ENCODE results near the gene MCAT. TPM values are rescaled to one million over a fixed set of nuclear protein-coding genes. Genes with fewer than 3 reads are reported as not detected.

MCAT gene
- total and polyA plus RNA-seq, 4 donors: 10.0 to 32.3 (median 25.7) TPM

DNA sequence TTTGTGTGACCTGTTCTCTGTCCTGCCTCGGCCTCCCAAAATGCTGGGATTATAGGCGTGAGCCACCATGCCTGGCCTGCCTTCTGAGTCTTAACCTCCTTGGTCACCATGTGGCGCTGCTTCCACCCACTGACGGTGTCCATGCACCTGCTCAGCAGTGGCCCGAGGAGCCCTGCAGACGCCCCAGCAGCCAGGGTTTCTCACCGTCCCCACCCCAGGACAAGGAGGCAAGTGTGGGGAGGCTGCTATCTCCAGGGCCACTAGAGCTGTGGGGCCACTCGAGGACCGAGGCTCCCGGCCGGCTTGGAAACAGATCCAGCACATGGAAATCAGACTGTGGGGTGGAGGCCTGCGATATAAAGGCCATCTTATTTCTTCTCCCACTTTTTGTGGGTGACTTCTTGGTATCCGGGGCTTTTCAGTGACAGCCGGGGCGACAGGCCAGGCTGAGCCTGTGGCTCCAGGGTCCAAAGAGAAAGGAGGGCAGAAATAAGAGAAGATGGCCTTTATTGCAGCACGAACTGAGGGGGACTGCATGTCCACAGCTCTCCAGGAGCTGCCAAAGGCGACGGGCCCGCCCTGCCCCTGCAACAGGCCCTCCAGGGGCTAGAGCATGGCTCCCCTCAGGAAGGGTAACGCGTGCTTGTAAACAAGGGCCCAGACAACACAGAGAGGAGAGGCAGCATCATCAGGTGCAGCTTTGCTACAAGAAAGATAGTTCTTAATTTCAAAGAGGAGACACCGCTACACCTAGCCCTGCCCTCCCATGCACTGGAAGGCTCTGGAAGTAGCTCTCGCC, 23.1 kb upstream of the MCAT start:
- Histone ChIP-seq H3K4me3 (ENCODE audit: low read depth, low read length) (no peak overlapping the region), H3K27ac (ENCODE audit: low read depth, low read length) (no peak overlapping the region), H3K9me3 (ENCODE audit: control insufficient read depth, insufficient read depth, low read length) (no peaks in the 10 kb centered on the region), H3K36me3 (ENCODE audit: control insufficient read depth, insufficient read depth, low read length) (peaks cover 70% of the 10 kb centered on the region), H3K4me1 (ENCODE audit: control insufficient read depth, insufficient read depth, low read length) (peaks cover 5% of the 10 kb centered on the region), H3K27me3 (ENCODE audit: control insufficient read depth, insufficient read depth, low read length) (no peaks in the 10 kb centered on the region)
- DNase-seq (ENCODE audit: low read depth in 4 of 6, low spot score in 6 of 6): no peak
- 89% methylated on average over 17 of the region's 23 CpGs for WGBS (ENCODE audit: insufficient coverage)

- peaks cover 59% of the 10 kb centered on the region for H3K36me3 ChIP-seq (ENCODE audit: control insufficient read depth, insufficient read depth, low read length)
These were observed 21.4 kb upstream of the MCAT start for GRCh38 chr22:43164636-43165035.

DNA sequence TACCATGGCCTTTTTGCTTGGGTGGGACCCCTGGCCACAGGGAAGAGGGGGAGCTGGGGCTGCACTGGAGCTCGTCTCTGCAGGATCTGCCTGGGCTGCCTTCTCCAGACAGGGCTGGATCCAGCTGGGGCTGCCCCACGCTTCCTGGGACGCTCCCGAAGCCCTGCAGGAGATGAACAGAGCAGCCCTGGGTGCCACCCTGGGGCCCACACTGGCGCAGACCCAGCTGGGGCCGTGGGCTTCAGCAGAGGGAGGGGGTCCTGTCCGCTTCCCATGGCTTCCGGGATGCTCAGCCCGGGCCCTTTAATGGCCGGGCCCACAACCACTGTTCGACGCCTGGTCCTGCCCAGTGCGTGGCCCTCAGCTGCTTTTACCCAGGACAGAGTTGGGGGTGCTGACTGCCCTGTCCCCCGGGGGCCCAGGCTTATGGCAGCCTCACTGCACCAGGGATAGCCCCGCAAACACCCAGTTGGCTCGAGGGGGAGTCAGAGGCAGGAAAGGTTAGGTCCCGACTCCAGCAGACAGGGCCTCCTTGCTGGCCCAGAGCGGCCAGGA, 20.1 kb upstream of the MCAT start:
- Histone ChIP-seq H3K9me3 (ENCODE audit: control insufficient read depth, insufficient read depth, low read length) (no peaks in the 10 kb centered on the region), H3K27me3 (ENCODE audit: control insufficient read depth, insufficient read depth, low read length) (no peaks in the 10 kb centered on the region), H3K27ac (ENCODE audit: low read depth, low read length) (no peak overlapping the region), H3K36me3 (ENCODE audit: control insufficient read depth, insufficient read depth, low read length) (peaks cover 54% of the 10 kb centered on the region), H3K4me1 (ENCODE audit: control insufficient read depth, insufficient read depth, low read length) (peaks cover 13% of the 10 kb centered on the region), H3K4me3 (ENCODE audit: low read depth, low read length) (no peak overlapping the region)
- WGBS (ENCODE audit: insufficient coverage): 87% methylated on average over 18 of the region's 18 CpGs
- no peak for DNase-seq (ENCODE audit: low read depth in 4 of 6, low spot score in 6 of 6)

More at GRCh38 chr22:43164636-43165035, 21.4 kb upstream of the MCAT start:
- peak in 1 of 6 donors; percentile 20 for DNase-seq (ENCODE audit: low read depth in 4 of 6, low spot score in 6 of 6)
- Histone ChIP-seq H3K9me3 (ENCODE audit: control insufficient read depth, insufficient read depth, low read length) (no peaks in the 10 kb centered on the region), H3K27ac (ENCODE audit: low read depth, low read length) (no peak overlapping the region), H3K4me3 (ENCODE audit: low read depth, low read length) (no peak overlapping the region), H3K4me1 (ENCODE audit: control insufficient read depth, insufficient read depth, low read length) (peaks cover 9% of the 10 kb centered on the region), H3K27me3 (ENCODE audit: control insufficient read depth, insufficient read depth, low read length) (no peaks in the 10 kb centered on the region)
- WGBS (ENCODE audit: insufficient coverage): 42% methylated on average over 16 of the region's 16 CpGs

- H3K27ac ChIP-seq (ENCODE audit: low read depth, low read length): no peak overlapping the region
- no peak overlapping the region for H3K4me3 ChIP-seq (ENCODE audit: low read depth, low read length)
- H3K36me3 ChIP-seq (ENCODE audit: control insufficient read depth, insufficient read depth, low read length): peaks cover 47% of the 10 kb centered on the region
- H3K9me3 ChIP-seq (ENCODE audit: control insufficient read depth, insufficient read depth, low read length): no peaks in the 10 kb centered on the region
- DNase-seq (ENCODE audit: low read depth in 4 of 6, low spot score in 6 of 6): no peak
- 92% methylated on average over 23 of the region's 24 CpGs for WGBS (ENCODE audit: insufficient coverage)
- no peaks in the 10 kb centered on the region for H3K27me3 ChIP-seq (ENCODE audit: control insufficient read depth, insufficient read depth, low read length)
- H3K4me1 ChIP-seq (ENCODE audit: control insufficient read depth, insufficient read depth, low read length): peaks cover 13% of the 10 kb centered on the region
These were observed 19.4 kb upstream of the MCAT start for GRCh38 chr22:43162412-43163150.

- no peak for DNase-seq (ENCODE audit: low read depth in 4 of 6, low spot score in 6 of 6)
- 99% methylated on average over 7 of the region's 8 CpGs for WGBS (ENCODE audit: insufficient coverage)
These were observed 17.4 kb upstream of the MCAT start for GRCh38 chr22:43160497-43161126.

DNA sequence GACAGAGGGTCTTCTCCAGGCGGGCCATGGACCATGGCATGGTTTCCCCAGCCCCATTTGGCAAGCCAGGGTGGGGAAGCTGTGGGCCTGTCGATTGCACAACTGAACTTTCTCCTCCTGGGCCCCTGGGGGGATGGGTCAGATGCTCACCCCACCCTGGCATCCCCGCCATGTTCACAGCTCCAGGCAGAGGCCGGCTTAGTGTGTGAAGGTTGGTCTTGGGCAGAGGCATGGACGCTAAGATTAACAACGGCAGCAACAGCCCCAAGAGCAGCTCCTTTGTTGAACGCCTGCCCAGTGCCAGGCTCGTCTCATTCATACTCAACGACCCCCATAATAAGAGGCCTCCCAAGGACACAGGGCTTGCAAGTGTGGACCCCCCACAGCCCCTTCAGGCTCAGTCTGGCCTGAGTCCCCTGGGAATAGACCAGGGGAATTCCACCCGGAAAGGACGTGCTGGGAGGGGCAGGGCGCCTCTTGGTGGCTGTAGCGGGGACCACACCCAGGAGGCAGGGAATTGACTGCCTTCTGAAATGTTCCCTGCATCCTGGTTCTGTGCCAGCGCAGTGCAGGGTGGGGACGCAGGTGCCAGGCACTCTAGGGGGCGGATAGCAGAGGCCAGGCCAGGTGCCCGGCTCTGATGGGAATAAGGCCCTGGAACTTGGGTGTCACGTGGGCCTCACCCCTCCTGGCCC, 16.4 kb upstream of the MCAT start:
- peak in 1 of 6 donors; percentile 2 for DNase-seq (ENCODE audit: low read depth in 4 of 6, low spot score in 6 of 6)
- no peaks in the 10 kb centered on the region for H3K9me3 ChIP-seq (ENCODE audit: control insufficient read depth, insufficient read depth, low read length)
- no peak overlapping the region for H3K27ac ChIP-seq (ENCODE audit: low read depth, low read length)
- H3K27me3 ChIP-seq (ENCODE audit: control insufficient read depth, insufficient read depth, low read length): no peaks in the 10 kb centered on the region
- H3K4me1 ChIP-seq (ENCODE audit: control insufficient read depth, insufficient read depth, low read length): peaks cover 13% of the 10 kb centered on the region
- H3K4me3 ChIP-seq (ENCODE audit: low read depth, low read length): no peak overlapping the region
- WGBS (ENCODE audit: insufficient coverage): 52% methylated on average over 14 of the region's 18 CpGs
- H3K36me3 ChIP-seq (ENCODE audit: control insufficient read depth, insufficient read depth, low read length): peaks cover 38% of the 10 kb centered on the region

More at GRCh38 chr22:43160497-43161126, 17.4 kb upstream of the MCAT start:
- Histone ChIP-seq H3K27me3 (ENCODE audit: control insufficient read depth, insufficient read depth, low read length) (no peaks in the 10 kb centered on the region), H3K4me1 (ENCODE audit: control insufficient read depth, insufficient read depth, low read length) (peaks cover 13% of the 10 kb centered on the region), H3K4me3 (ENCODE audit: low read depth, low read length) (no peak overlapping the region), H3K27ac (ENCODE audit: low read depth, low read length) (no peak overlapping the region), H3K36me3 (ENCODE audit: control insufficient read depth, insufficient read depth, low read length) (peaks cover 38% of the 10 kb centered on the region), H3K9me3 (ENCODE audit: control insufficient read depth, insufficient read depth, low read length) (no peaks in the 10 kb centered on the region)

GRCh38 chr22:43158778-43159483, 15.7 kb upstream of the MCAT start:
- DNase-seq (ENCODE audit: low read depth in 4 of 6, low spot score in 6 of 6): no peak
- WGBS (ENCODE audit: insufficient coverage): 90% methylated on average over 24 of the region's 24 CpGs
- Histone ChIP-seq H3K4me3 (ENCODE audit: low read depth, low read length) (no peak overlapping the region), H3K36me3 (ENCODE audit: control insufficient read depth, insufficient read depth, low read length) (peaks cover 38% of the 10 kb centered on the region), H3K27ac (ENCODE audit: low read depth, low read length) (no peak overlapping the region), H3K27me3 (ENCODE audit: control insufficient read depth, insufficient read depth, low read length) (no peaks in the 10 kb centered on the region), H3K4me1 (ENCODE audit: control insufficient read depth, insufficient read depth, low read length) (peaks cover 13% of the 10 kb centered on the region), H3K9me3 (ENCODE audit: control insufficient read depth, insufficient read depth, low read length) (no peaks in the 10 kb centered on the region)

- no peak for DNase-seq (ENCODE audit: low read depth in 4 of 6, low spot score in 6 of 6)
- peaks cover 13% of the 10 kb centered on the region for H3K4me1 ChIP-seq (ENCODE audit: control insufficient read depth, insufficient read depth, low read length)
- H3K27me3 ChIP-seq (ENCODE audit: control insufficient read depth, insufficient read depth, low read length): no peaks in the 10 kb centered on the region
- 77% methylated on average over 8 of the region's 9 CpGs for WGBS (ENCODE audit: insufficient coverage)
- H3K27ac ChIP-seq (ENCODE audit: low read depth, low read length): no peak overlapping the region
- no peak overlapping the region for H3K4me3 ChIP-seq (ENCODE audit: low read depth, low read length)
- H3K9me3 ChIP-seq (ENCODE audit: control insufficient read depth, insufficient read depth, low read length): no peaks in the 10 kb centered on the region
- peaks cover 32% of the 10 kb centered on the region for H3K36me3 ChIP-seq (ENCODE audit: control insufficient read depth, insufficient read depth, low read length)
These were observed 14.8 kb upstream of the MCAT start for GRCh38 chr22:43157874-43158546.

Measured in spinal cord (tissue), 10 donors.